ENCODE results near the gene KRT78.

DNA sequence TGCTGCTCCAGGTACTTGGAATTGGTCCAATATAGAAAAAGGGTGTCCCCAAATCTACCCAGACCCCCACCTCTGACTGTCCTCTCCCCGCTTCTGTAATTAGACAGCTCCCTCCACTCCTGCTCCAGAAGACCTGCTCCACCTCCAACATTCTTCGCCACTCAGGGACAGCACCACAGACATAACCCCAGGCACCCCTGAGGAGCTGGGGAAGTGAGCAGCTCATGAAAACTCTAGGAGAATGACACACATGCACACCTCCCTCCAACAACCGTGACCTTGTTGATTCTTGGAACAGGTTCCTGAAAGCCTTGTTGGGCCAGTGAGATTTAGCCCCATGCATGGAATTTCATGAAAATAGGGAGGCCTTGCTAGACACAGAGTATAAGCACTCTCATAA, 43.1 kb downstream of the KRT78 start:
- TF ChIP-seq, protein P1, sequence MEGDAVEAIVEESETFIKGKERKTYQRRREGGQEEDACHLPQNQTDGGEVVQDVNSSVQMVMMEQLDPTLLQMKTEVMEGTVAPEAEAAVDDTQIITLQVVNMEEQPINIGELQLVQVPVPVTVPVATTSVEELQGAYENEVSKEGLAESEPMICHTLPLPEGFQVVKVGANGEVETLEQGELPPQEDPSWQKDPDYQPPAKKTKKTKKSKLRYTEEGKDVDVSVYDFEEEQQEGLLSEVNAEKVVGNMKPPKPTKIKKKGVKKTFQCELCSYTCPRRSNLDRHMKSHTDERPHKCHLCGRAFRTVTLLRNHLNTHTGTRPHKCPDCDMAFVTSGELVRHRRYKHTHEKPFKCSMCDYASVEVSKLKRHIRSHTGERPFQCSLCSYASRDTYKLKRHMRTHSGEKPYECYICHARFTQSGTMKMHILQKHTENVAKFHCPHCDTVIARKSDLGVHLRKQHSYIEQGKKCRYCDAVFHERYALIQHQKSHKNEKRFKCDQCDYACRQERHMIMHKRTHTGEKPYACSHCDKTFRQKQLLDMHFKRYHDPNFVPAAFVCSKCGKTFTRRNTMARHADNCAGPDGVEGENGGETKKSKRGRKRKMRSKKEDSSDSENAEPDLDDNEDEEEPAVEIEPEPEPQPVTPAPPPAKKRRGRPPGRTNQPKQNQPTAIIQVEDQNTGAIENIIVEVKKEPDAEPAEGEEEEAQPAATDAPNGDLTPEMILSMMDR (IDR thresholded peaks at IDR 0.05) = no peak
- no peak for TF ChIP-seq POLR2AphosphoS5 (IDR thresholded peaks at IDR 0.05; ENCODE audit: insufficient read depth in 1 of 2, low read depth in 1 of 2)
- no peak for TF ChIP-seq POLR2A (IDR thresholded peaks at IDR 0.05)

Measured in vagina (tissue), 2 donors.